SU-DHL-6 (cell line): ENCODE results near the gene PCGF1.

Source experiments
- EZH2phosphoT487 ChIP-seq: fragments of 200-600 bp; sonication (generic), shearing (Covaris generic); conservative IDR thresholded peaks from 2 replicates; pipeline ENCODE4 v1.6.1; 2018; ENCODE audit warnings: mild to moderate bottlenecking, antibody characterized with exemption, low read length, moderate library complexity, mixed read lengths
- TF ChIP-seq, protein P1 (sequence below): fragments of 200-600 bp; sonication (generic); IDR thresholded peaks from one replicate; pipeline ENCODE4 v1.5.1; 2017; ENCODE audit warnings: antibody characterized with exemption, mild to moderate bottlenecking, low read length, moderate library complexity; ENCODE audit not compliant: insufficient read depth, poor library complexity, severe bottlenecking

- TF ChIP-seq, protein P1, sequence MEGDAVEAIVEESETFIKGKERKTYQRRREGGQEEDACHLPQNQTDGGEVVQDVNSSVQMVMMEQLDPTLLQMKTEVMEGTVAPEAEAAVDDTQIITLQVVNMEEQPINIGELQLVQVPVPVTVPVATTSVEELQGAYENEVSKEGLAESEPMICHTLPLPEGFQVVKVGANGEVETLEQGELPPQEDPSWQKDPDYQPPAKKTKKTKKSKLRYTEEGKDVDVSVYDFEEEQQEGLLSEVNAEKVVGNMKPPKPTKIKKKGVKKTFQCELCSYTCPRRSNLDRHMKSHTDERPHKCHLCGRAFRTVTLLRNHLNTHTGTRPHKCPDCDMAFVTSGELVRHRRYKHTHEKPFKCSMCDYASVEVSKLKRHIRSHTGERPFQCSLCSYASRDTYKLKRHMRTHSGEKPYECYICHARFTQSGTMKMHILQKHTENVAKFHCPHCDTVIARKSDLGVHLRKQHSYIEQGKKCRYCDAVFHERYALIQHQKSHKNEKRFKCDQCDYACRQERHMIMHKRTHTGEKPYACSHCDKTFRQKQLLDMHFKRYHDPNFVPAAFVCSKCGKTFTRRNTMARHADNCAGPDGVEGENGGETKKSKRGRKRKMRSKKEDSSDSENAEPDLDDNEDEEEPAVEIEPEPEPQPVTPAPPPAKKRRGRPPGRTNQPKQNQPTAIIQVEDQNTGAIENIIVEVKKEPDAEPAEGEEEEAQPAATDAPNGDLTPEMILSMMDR = no peak
- no peak for TF ChIP-seq EZH2phosphoT487
Measured at GRCh38 chr2:74530239-74531187, 23.0 kb upstream of the PCGF1 start.
